SK-N-SH (cell line): ENCODE measurements around the gene C16orf92. TPM values are rescaled to one million over a fixed set of nuclear protein-coding genes. Genes with fewer than 3 reads are reported as not detected.
A peak's percentile ranks its signal among the peaks of the same experiment; 100 is the strongest.

ENCODE experiments used
- CTCF ChIA-PET: fragments of 300-600, 350-600 bp; formaldehyde crosslinking; extraction: SDS; loops from one replicate; lab custom pipeline; 2021; lab: Yijun Ruan, JAX
- POLR2A ChIA-PET: fragments of 350-600 bp; sonication (Branson Sonifier 250); formaldehyde crosslinking; extraction: SDS; loops from one replicate; lab custom pipeline; 2020; ENCODE audit warnings: antibody characterized with exemption, inconsistent platforms; lab: Yijun Ruan, JAX
- DNase-seq: peaks from one replicate; pipeline ENCODE4 v3.0.0; 2012
- H2AFZ ChIP-seq: fragments of 200-600 bp; sonication (generic); 2 replicates; pipeline ENCODE4 v1.8.1; 2016; ENCODE audit warnings: antibody characterized with exemption, mild to moderate bottlenecking, low read depth
- H3F3A ChIP-seq: fragments of 200-600 bp; sonication (generic); replicated peaks from 2 replicates; pipeline ENCODE3; 2016; ENCODE audit warnings: antibody characterized with exemption, mild to moderate bottlenecking; ENCODE audit not compliant: insufficient read depth
- H3K27ac ChIP-seq, 2 experiments: fragments of 200-500 bp in 1 of 2; fragments of 200-600 bp in 1 of 2; sonication (Bioruptor generic) in 1 of 2; sonication (generic), shearing (Covaris generic) in 1 of 2; 2 replicates each; pipeline versions ENCODE4 v1.5.1 to v1.6.1; 2014 to 2016; ENCODE audit warnings: low read depth in 2 of 2, inconsistent platforms in 1 of 2, low read length in 1 of 2, mild to moderate bottlenecking in 1 of 2, mixed read lengths in 1 of 2
- H3K27me3 ChIP-seq: fragments of 200-600 bp; sonication (generic), shearing (Covaris generic); 2 replicates; pipeline ENCODE4 v1.6.1; 2016; ENCODE audit warnings: mixed run types; ENCODE audit not compliant: insufficient read depth
- H3K36me3 ChIP-seq, 2 experiments: fragments of 200-500 bp in 1 of 2; fragments of 200-600 bp in 1 of 2; sonication (Bioruptor generic) in 1 of 2; sonication (generic) in 1 of 2; replicated peaks in 1 of 2; 2 replicates each; pipeline versions ENCODE3 to v1.5.1; 2014 to 2016; ENCODE audit warnings: low read length in 1 of 2, mild to moderate bottlenecking in 1 of 2; ENCODE audit not compliant: insufficient read depth in 2 of 2, control insufficient read depth in 1 of 2
- H3K4me1 ChIP-seq, 2 experiments: fragments of 200-500 bp in 1 of 2; fragments of 200-600 bp in 1 of 2; sonication (Bioruptor generic) in 1 of 2; sonication (generic), shearing (Covaris generic) in 1 of 2; 2 replicates each; pipeline versions ENCODE4 v1.5.1 to v1.6.1; 2014 to 2016; ENCODE audit warnings: low read depth in 1 of 2, low read length in 1 of 2, mixed run types in 1 of 2; ENCODE audit not compliant: insufficient read depth in 2 of 2, control insufficient read depth in 1 of 2
- H3K4me2 ChIP-seq: fragments of 200-600 bp; sonication (generic), shearing (Covaris generic); 2 replicates; pipeline ENCODE4 v1.6.1; 2017; ENCODE audit warnings: mixed run types
- H3K4me3 ChIP-seq, 2 experiments: fragments of 200-500 bp in 1 of 2; fragments of 200-600 bp in 1 of 2; sonication (Bioruptor generic) in 1 of 2; sonication (generic), shearing (Covaris generic) in 1 of 2; 2 replicates each; pipeline versions ENCODE4 v1.5.1 to v1.8.1; 2014 to 2016; ENCODE audit warnings: low read depth in 2 of 2, inconsistent platforms in 1 of 2, low read length in 1 of 2, mild to moderate bottlenecking in 1 of 2, mixed read lengths in 1 of 2, moderate library complexity in 1 of 2
- H3K79me2 ChIP-seq: fragments of 200-600 bp; sonication (generic); 2 replicates; pipeline ENCODE4 v1.8.1; 2017; ENCODE audit warnings: mild to moderate bottlenecking; ENCODE audit not compliant: insufficient read depth
- H3K9ac ChIP-seq: fragments of 200-600 bp; sonication (generic); 2 replicates; pipeline ENCODE4 v1.6.1; 2017; ENCODE audit warnings: mixed run types
- H3K9me2 ChIP-seq: fragments of 200-600 bp; sonication (generic); 2 replicates; pipeline ENCODE4 v1.6.1; 2017; ENCODE audit warnings: mixed run types
- H3K9me3 ChIP-seq: fragments of 200-600 bp; sonication (generic); 2 replicates; pipeline ENCODE4 v1.6.1; 2017; ENCODE audit warnings: mixed run types, mild to moderate bottlenecking, moderate library complexity
- H4K20me1 ChIP-seq: fragments of 200-600 bp; sonication (generic); 2 replicates; pipeline ENCODE4 v1.6.1; 2017; ENCODE audit warnings: mild to moderate bottlenecking, mixed run types; ENCODE audit not compliant: insufficient read depth
- CHD2 ChIP-seq: fragments of 150-350 bp; IDR thresholded peaks from 2 replicates; pipeline ENCODE4 v1.6.1; 2018; ENCODE audit warnings: low read length; ENCODE audit not compliant: partially characterized antibody
- EP300 ChIP-seq, 2 experiments: IDR thresholded peaks; 2 replicates each; pipeline versions ENCODE4 v1.4.0 to v1.6.1; 2012; ENCODE audit warnings: borderline replicate concordance in 1 of 2, low read depth in 1 of 2, low read length in 1 of 2
- FOSL2 ChIP-seq: IDR thresholded peaks from 2 replicates; pipeline ENCODE4 v1.4.0; 2012; ENCODE audit warnings: low read depth, mild to moderate bottlenecking, moderate library complexity, borderline replicate concordance
- FOXM1 ChIP-seq: IDR thresholded peaks from 2 replicates; pipeline ENCODE4 v1.4.0; 2012; ENCODE audit warnings: low read depth, mild to moderate bottlenecking
- GABPA ChIP-seq: IDR thresholded peaks from 2 replicates; pipeline ENCODE4 v1.4.0; 2012; ENCODE audit warnings: low read depth, mild to moderate bottlenecking
- GATA2 ChIP-seq: sonication (generic); formaldehyde crosslinking; IDR thresholded peaks from 2 replicates; pipeline ENCODE4 v1.5.0; 2020; ENCODE audit warnings: mild to moderate bottlenecking, missing genetic modification reagents
- JUND ChIP-seq: IDR thresholded peaks from 2 replicates; pipeline ENCODE4 v1.4.0; 2012
- MEF2A ChIP-seq: IDR thresholded peaks from 2 replicates; pipeline ENCODE4 v1.4.0; 2012; ENCODE audit warnings: low read depth, borderline replicate concordance
- MXI1 ChIP-seq: IDR thresholded peaks from 2 replicates; pipeline ENCODE4 v1.6.1; 2012; ENCODE audit warnings: mild to moderate bottlenecking, low read depth, low read length, improper control_type of control experiment
- NRF1 ChIP-seq: IDR thresholded peaks from 2 replicates; pipeline ENCODE4 v1.6.1; 2012; ENCODE audit warnings: low read depth, mild to moderate bottlenecking, low read length
- RFX5 ChIP-seq: IDR thresholded peaks from 2 replicates; pipeline ENCODE4 v1.6.1; 2012; ENCODE audit warnings: mild to moderate bottlenecking, improper control_type of control experiment, low read length
- RXRA ChIP-seq: IDR thresholded peaks from 2 replicates; pipeline ENCODE4 v1.4.0; 2012; ENCODE audit warnings: low read depth, mild to moderate bottlenecking, borderline replicate concordance
- TAF1 ChIP-seq: IDR thresholded peaks from 2 replicates; pipeline ENCODE4 v1.6.1; 2012; ENCODE audit warnings: low read depth, mild to moderate bottlenecking, low read length, moderate library complexity, borderline replicate concordance
- TCF12 ChIP-seq: IDR thresholded peaks from 2 replicates; pipeline ENCODE4 v1.4.0; 2012
- TEAD4 ChIP-seq: IDR thresholded peaks from 2 replicates; pipeline ENCODE4 v1.4.0; 2012; ENCODE audit warnings: mild to moderate bottlenecking, borderline replicate concordance; ENCODE audit not compliant: insufficient read depth
- WGBS: methylation state at CpG from one replicate; pipeline ENCODE4 v1.1.6; 2017; ENCODE audit warnings: low lambda C conversion rate; 5-methylcytosine and 5-hydroxymethylcytosine counted together
- polyA plus RNA-seq, 3 experiments: library from polyadenylated mRNA; depleted of rRNA; stranded (reverse); fragments of >200 nt; gene quantifications; 2 replicates each; pipeline ENCODE4 v1.2.3, GENCODE V29; 2012
- TF ChIP-seq, protein P1 (sequence below): IDR thresholded peaks from 2 replicates; pipeline ENCODE4; 2012
- TF ChIP-seq, protein P2 (sequence below): IDR thresholded peaks from 2 replicates; pipeline ENCODE4 v1.4.0; 2012; ENCODE audit warnings: low read depth
- TF ChIP-seq, protein P3 (sequence below): fragments of 200-600 bp; sonication (generic); IDR thresholded peaks from 2 replicates; pipeline ENCODE4 v1.6.1; 2017; ENCODE audit warnings: antibody characterized with exemption, mild to moderate bottlenecking, moderate library complexity

The C16orf92 gene
- polyA plus RNA-seq, 1 of the 3 experiments (the other 2 are of a cell fraction) = not detected

DNA sequence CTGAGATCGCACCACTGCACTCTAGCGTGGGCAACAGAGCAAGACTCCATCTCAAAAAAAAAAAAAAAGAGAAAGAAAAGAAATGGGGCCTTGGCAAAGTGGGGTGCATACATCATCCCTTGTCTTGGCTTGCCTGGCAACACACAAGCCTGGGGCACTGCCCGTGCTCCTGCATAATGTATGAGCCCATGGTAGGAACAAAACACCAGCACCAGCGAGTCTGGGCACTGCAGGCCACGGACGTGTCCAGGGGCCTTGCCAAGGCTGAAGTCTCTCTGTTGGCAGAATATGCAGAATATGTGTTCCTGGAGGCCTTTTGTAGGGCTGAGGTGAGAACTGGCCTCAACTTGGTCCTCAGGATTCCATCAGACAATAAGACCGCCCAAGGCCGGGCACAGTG is 26.9 kb downstream of the C16orf92 start:
- WGBS = 93% methylated on average over 8 of the region's 8 CpGs
- H3K4me1 ChIP-seq = peaks cover 5% of the 10 kb centered on the region in 2 experiments; a peak in 2 of 4 replicates
- H3K27me3 ChIP-seq = no peaks in the 10 kb centered on the region
- CTCF ChIA-PET = interaction anchor here (1.0 to 6.1 kb wide), 5 partner anchors 9 to 242 kb away, joined by 3 to 31 read pairs (median 4); partner anchors contain the start of genes TBX6 and TLCD3B
- peaks cover 22% of the 10 kb centered on the region; the same call in 1 of the 2 replicates for H3K79me2 ChIP-seq
- no peak overlapping the region for H3K4me2 ChIP-seq
- TF ChIP-seq GABPA (no peak), JUND (no peak)
- TF ChIP-seq, all 33 proteins: peak for 0
- H3F3A ChIP-seq = peaks cover 22% of the 10 kb centered on the region
- no peaks in the 10 kb centered on the region for H3K9me3 ChIP-seq
- no peaks in the 10 kb centered on the region for H4K20me1 ChIP-seq
- H3K9ac ChIP-seq = no peak overlapping the region
- POLR2A ChIA-PET = no interaction called here
- no peaks in the 10 kb centered on the region for H3K9me2 ChIP-seq
- no peak overlapping the region for H3K4me3 ChIP-seq
- H2AFZ ChIP-seq = no peak overlapping the region
- H3K36me3 ChIP-seq = no peaks in the 10 kb centered on the region
- H3K27ac ChIP-seq = no peak overlapping the region
- no peak for DNase-seq

DNA sequence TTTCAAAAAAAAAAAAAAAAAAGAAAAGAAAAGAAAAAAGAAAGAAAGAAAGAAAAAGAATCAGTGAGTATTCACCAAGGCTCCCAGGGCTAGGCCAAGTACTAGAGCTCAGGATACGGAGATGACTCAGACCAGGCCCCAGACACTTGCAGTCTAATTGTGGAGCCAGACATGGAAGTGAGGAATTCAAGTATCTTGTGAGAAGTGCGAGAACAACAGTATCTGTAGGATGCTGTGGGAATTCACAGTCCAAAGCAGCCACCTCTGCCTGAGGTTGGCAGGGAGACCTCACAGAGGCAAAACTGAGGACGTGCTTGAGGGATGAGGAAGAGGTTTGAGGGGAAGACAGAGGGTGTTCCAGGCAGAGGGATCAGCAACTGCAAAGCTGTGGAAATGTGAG is 28.5 kb downstream of the C16orf92 start:
- H3K9ac ChIP-seq = peak overlapping the region; percentile 51; the same call in 1 of the 2 replicates
- H3K27ac ChIP-seq = peak overlapping the region in 1 of 2 experiments; percentile 70; a peak in 2 of 4 replicates
- CTCF ChIA-PET = interaction anchor here (0.6 to 6.1 kb wide), 3 partner anchors 9 to 346 kb away, joined by 3 to 31 read pairs (median 3); partner anchors contain the start of gene TLCD3B
- DNase-seq = no peak
- H3K4me3 ChIP-seq = no peak overlapping the region
- WGBS = 40% methylated on average over 3 of the region's 3 CpGs
- TF ChIP-seq FOSL2 = peak; percentile 56; the same call in 1 of the 2 replicates
- TF ChIP-seq, protein P1, sequence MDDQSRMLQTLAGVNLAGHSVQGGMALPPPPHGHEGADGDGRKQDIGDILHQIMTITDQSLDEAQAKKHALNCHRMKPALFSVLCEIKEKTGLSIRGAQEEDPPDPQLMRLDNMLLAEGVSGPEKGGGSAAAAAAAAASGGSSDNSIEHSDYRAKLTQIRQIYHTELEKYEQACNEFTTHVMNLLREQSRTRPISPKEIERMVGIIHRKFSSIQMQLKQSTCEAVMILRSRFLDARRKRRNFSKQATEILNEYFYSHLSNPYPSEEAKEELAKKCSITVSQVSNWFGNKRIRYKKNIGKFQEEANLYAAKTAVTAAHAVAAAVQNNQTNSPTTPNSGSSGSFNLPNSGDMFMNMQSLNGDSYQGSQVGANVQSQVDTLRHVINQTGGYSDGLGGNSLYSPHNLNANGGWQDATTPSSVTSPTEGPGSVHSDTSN = no peak
- TF ChIP-seq, protein P2, sequence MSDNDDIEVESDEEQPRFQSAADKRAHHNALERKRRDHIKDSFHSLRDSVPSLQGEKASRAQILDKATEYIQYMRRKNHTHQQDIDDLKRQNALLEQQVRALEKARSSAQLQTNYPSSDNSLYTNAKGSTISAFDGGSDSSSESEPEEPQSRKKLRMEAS = peak; percentile 56; the same call in 1 of the 2 replicates
- peaks cover 33% of the 10 kb centered on the region; the same call in 1 of the 2 replicates for H3K79me2 ChIP-seq
- no peak overlapping the region; the same call in 1 of the 2 replicates for H2AFZ ChIP-seq
- H3K27me3 ChIP-seq = no peaks in the 10 kb centered on the region
- H3K4me1 ChIP-seq = peaks cover 5% of the 10 kb centered on the region in 2 experiments; a peak in 2 of 4 replicates
- POLR2A ChIA-PET = no interaction called here
- no peak overlapping the region for H3K4me2 ChIP-seq
- H3K9me2 ChIP-seq = no peaks in the 10 kb centered on the region
- peaks cover 22% of the 10 kb centered on the region for H3F3A ChIP-seq
- H3K9me3 ChIP-seq = no peaks in the 10 kb centered on the region
- no peaks in the 10 kb centered on the region for H3K36me3 ChIP-seq
- no peaks in the 10 kb centered on the region for H4K20me1 ChIP-seq

DNA sequence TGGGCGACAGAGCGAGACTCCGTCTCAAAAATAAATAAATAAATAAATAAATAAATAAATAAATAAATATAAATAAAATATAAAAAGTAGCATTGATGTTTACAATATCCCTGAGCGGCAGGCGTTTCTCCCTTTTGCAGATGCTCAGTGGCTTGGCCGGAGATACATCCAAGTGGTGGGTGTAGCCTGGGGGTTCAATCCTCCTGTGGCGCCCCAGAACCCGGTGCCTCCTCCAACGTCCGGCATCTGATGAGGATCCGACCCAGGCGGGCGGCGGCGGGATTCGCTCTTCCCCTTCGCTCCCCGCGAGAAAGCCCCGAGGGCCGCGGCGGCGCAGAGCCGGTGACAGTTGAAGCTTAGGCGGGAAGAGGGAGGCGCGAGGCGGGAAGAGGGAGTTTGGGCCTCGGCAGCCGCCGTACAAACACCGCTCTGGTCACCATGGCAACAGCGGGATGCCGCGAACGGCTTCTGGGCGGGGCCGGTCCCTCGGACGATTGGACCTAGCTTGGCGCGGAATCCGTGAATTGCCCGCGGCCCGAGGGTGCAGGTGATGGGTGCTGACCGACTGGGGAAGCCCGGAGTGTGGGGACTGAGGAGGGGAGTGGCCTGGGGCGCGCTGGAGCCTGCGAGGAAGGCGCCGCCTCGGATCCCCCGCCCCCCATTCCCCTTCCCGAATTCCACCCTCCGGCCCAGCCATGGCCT is 29.8 kb downstream of the C16orf92 start:
- Histone ChIP-seq H3K9me2 (no peaks in the 10 kb centered on the region), H3K27ac (peak overlapping the region; percentile 58 to 70; a peak in 3 of 4 replicates), H4K20me1 (no peaks in the 10 kb centered on the region), H3K27me3 (no peaks in the 10 kb centered on the region), H3K9ac (peak overlapping the region; percentile 92), H3F3A (peaks cover 22% of the 10 kb centered on the region), H3K4me1 (peaks cover 5% of the 10 kb centered on the region in 2 experiments; a peak in 2 of 4 replicates), H3K9me3 (no peaks in the 10 kb centered on the region), H2AFZ (peak overlapping the region; percentile 94), H3K79me2 (peaks cover 36% of the 10 kb centered on the region; the same call in 1 of the 2 replicates), H3K4me3 (peak overlapping the region; percentile 68 to 97), H3K36me3 (peaks cover 0 to 5% of the 10 kb centered on the region in 2 experiments), H3K4me2 (peak overlapping the region; percentile 97)
- 13% methylated on average over 21 of the region's 58 CpGs for WGBS
- DNase-seq = peak; percentile 97
- ChIA-PET POLR2A (interaction anchor here (1.0 to 2.6 kb wide), 5 partner anchors 10 to 40 kb away, joined by 4 to 19 read pairs (median 7); partner anchors contain the start of genes ALDOA and TBX6), CTCF (interaction anchor here (0.9 to 4.6 kb wide), 9 partner anchors 10 to 236 kb away, joined by 3 to 24 read pairs (median 4); partner anchors contain the start of genes TBX6 and TLCD3B)
- no peak for TF ChIP-seq MEF2A
- TF ChIP-seq, protein P3, sequence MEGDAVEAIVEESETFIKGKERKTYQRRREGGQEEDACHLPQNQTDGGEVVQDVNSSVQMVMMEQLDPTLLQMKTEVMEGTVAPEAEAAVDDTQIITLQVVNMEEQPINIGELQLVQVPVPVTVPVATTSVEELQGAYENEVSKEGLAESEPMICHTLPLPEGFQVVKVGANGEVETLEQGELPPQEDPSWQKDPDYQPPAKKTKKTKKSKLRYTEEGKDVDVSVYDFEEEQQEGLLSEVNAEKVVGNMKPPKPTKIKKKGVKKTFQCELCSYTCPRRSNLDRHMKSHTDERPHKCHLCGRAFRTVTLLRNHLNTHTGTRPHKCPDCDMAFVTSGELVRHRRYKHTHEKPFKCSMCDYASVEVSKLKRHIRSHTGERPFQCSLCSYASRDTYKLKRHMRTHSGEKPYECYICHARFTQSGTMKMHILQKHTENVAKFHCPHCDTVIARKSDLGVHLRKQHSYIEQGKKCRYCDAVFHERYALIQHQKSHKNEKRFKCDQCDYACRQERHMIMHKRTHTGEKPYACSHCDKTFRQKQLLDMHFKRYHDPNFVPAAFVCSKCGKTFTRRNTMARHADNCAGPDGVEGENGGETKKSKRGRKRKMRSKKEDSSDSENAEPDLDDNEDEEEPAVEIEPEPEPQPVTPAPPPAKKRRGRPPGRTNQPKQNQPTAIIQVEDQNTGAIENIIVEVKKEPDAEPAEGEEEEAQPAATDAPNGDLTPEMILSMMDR = no peak
- 0 out of 2 replicates have a peak, but pooled peaks have one; percentile 25 for TF ChIP-seq NRF1
- TF ChIP-seq GATA2 (CRISPR knock-in tag) = no peak
- TF ChIP-seq TEAD4 = no peak
- TF ChIP-seq RXRA = no peak
- peak; percentile 50; the same call in 1 of the 2 replicates for TF ChIP-seq FOXM1
- peak; percentile 90 for TF ChIP-seq MXI1
- TF ChIP-seq TAF1 = peak; percentile 35; the same call in 1 of the 2 replicates
- no peak for TF ChIP-seq TCF12
- peak; percentile 61; the same call in 1 of the 2 replicates for TF ChIP-seq RFX5
- no peak for TF ChIP-seq CHD2
- peak; percentile 26 to 33; a peak in 2 of 4 replicates for TF ChIP-seq EP300 (IDR thresholded peaks at IDR 0.05; ENCODE audit: borderline replicate concordance in 1 of 2, low read depth in 1 of 2, low read length in 1 of 2)
